Stomach (tissue), 9 donors: Measurements from ENCODE around the gene SLC35F6. TPM values are rescaled to one million over a fixed set of nuclear protein-coding genes. Genes with fewer than 3 reads are reported as not detected.
A peak's percentile ranks its signal among the peaks of the same experiment; 100 is the strongest.
"Not testable (repeated sequence)": the region's sequence is repeated elsewhere in the genome, so short reads cannot be mapped to it uniquely, and the experiment has no call there.

Source experiments
- DNase-seq, 2 donors: peaks; one replicate each; pipeline versions ENCODE4 v3.0.0 to v3.0.0-alpha.2; 2013 to 2019
- H3K27ac ChIP-seq, 5 donors: fragments of 200-600 bp in 4 of 5; sonication (generic) in 4 of 5; one replicate each; pipeline ENCODE4 v1.5.1; 2013 to 2019; ENCODE audit warnings: mild to moderate bottlenecking in 1 of 5, moderate library complexity in 1 of 5
- H3K27me3 ChIP-seq, 3 donors: fragments of 200-600 bp; sonication (generic); one replicate each; pipeline ENCODE4 v1.5.1; 2017 to 2019; ENCODE audit warnings: mixed run types in 1 of 3
- H3K36me3 ChIP-seq, 4 donors: fragments of 200-600 bp; sonication (generic); 1 replicate in 3 of 4; 2 replicates in 1 of 4; pipeline ENCODE4 v1.5.1; 2016 to 2019
- H3K4me1 ChIP-seq, 4 donors: fragments of 200-600 bp; sonication (generic); one replicate each; pipeline ENCODE4 v1.5.1; 2016 to 2019
- H3K4me3 ChIP-seq, 4 donors: fragments of 200-600 bp; sonication (generic) in 3 of 4; one replicate each; pipeline ENCODE4 v1.5.1; 2016 to 2019; ENCODE audit warnings: mild to moderate bottlenecking in 1 of 4
- H3K9me3 ChIP-seq, 4 donors: fragments of 200-600 bp; sonication (generic); one replicate each; pipeline ENCODE4 v1.5.1; 2016 to 2019
- EP300 ChIP-seq: sonication (generic); formaldehyde crosslinking; IDR thresholded peaks from one replicate; pipeline ENCODE4 v1.6.1; 2017; ENCODE audit warnings: antibody characterized with exemption
- POLR2A ChIP-seq, 4 donors: fragments of 450-650 bp; IDR thresholded peaks; one replicate each; pipeline ENCODE4 v1.6.1; 2016; ENCODE audit warnings: antibody characterized with exemption in 4 of 4, control low read depth in 2 of 4, mild to moderate bottlenecking in 1 of 4, moderate library complexity in 1 of 4
- POLR2AphosphoS5 ChIP-seq, 3 donors: sonication (generic); formaldehyde crosslinking; IDR thresholded peaks; one replicate each; pipeline ENCODE4 v1.6.1; 2016; ENCODE audit warnings: antibody characterized with exemption in 3 of 3
- WGBS, 5 donors: extraction: QIAGEN DNeasy Blood & Tissue Kit in 3 of 5; methylation state at CpG; one replicate each; pipeline versions ENCODE4 v1.1.5 to v1.1.7; 2013 to 2018; 5-methylcytosine and 5-hydroxymethylcytosine counted together
- intact Hi-C: fragments of 100-400 bp; cut with DNase I; formaldehyde crosslinking; loops from one replicate; pipeline ENCODE4 v1.15.1; 2023; ENCODE audit warnings: low total_unique reads
- polyA plus RNA-seq, 3 donors: library from polyadenylated mRNA; stranded (reverse); fragments of 200-250 nt; gene quantifications; one replicate each; pipeline ENCODE4 v1.2.3, GENCODE V29; 2013
- total RNA-seq, 5 donors: library from RNA; depleted of rRNA; stranded (reverse); fragments of >200 nt; gene quantifications; one replicate each; pipeline versions ENCODE4 v1.1.0 to v1.2.3, GENCODE V29; 2014 to 2016
- TF ChIP-seq, protein P1 (sequence below), 7 experiments: fragments of 450-650 bp in 4 of 7; fragments of 200-600 bp in 3 of 7; sonication (generic) in 3 of 7; IDR thresholded peaks; one replicate each; pipeline ENCODE4 v1.5.1; 2016 to 2019; ENCODE audit warnings: antibody characterized with exemption in 7 of 7, control low read depth in 2 of 7, mild to moderate bottlenecking in 1 of 7
- donor health status: healthy with polysubstance abuse.
- donor health status: Bipolar disorder and iron deficiency.
- donor health status: healthy.

SLC35F6 gene
- total and polyA plus RNA-seq, 8 donors, result 4.9 to 40.9 (median 12.9) TPM

DNA sequence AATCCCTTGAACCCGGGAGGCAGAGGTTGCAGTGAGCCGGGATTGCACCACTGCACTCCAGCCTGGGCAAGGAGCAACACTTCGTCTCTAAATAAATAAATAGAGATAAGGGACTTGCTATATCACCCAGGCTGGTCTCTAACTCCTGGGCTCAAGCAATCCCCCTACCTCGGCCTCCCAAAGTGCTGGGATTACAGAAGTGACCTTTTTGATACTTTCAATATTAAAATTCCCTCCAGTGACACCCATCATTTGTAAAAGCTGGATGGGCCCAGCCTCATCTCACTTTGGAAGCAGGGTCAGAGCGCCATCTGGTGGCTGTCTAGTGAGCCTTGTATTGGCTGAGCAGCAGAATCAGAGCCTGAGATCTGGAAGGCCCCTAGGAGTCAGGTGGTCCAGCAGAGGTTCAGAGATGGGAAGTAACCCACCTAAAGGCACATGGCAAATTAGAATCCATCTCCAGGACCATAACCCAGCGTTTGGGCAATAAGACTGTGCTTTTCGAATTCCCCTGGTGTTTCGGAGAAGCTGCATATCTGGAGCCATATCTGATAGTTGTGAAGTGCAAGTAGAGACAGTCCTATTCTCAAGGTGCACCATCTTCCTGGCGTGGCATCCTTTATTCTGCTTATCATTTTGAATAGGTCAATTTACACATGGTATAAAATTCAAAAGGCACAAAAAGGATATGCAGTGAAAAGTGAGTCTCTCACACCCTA is 18.3 kb upstream of the SLC35F6 start:
- no peaks in the 10 kb centered on the region for H3K9me3 ChIP-seq
- H3K4me3 ChIP-seq, result no peak overlapping the region
- DNase-seq, result peak; percentile 89 to 93
- H3K36me3 ChIP-seq, result no peaks in the 10 kb centered on the region
- no peaks in the 10 kb centered on the region for H3K27me3 ChIP-seq
- peaks cover 0 to 6% (median 2%) of the 10 kb centered on the region in 4 donors for H3K4me1 ChIP-seq
- intact Hi-C loops, result no loop called here
- WGBS, 5 donors, result 21 to 29% (median 27%) methylated on average over 9 of the region's 9 CpGs
- H3K27ac ChIP-seq, result no peak overlapping the region
- TF ChIP-seq, protein P1, sequence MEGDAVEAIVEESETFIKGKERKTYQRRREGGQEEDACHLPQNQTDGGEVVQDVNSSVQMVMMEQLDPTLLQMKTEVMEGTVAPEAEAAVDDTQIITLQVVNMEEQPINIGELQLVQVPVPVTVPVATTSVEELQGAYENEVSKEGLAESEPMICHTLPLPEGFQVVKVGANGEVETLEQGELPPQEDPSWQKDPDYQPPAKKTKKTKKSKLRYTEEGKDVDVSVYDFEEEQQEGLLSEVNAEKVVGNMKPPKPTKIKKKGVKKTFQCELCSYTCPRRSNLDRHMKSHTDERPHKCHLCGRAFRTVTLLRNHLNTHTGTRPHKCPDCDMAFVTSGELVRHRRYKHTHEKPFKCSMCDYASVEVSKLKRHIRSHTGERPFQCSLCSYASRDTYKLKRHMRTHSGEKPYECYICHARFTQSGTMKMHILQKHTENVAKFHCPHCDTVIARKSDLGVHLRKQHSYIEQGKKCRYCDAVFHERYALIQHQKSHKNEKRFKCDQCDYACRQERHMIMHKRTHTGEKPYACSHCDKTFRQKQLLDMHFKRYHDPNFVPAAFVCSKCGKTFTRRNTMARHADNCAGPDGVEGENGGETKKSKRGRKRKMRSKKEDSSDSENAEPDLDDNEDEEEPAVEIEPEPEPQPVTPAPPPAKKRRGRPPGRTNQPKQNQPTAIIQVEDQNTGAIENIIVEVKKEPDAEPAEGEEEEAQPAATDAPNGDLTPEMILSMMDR (IDR thresholded peaks at IDR 0.05), result peak in 5 of 7 experiments; percentile 84 to 91 (median 87)
- TF ChIP-seq EP300 (no peak), POLR2AphosphoS5 (IDR thresholded peaks at IDR 0.05) (no peak), POLR2A (IDR thresholded peaks at IDR 0.05) (no peak)

DNA sequence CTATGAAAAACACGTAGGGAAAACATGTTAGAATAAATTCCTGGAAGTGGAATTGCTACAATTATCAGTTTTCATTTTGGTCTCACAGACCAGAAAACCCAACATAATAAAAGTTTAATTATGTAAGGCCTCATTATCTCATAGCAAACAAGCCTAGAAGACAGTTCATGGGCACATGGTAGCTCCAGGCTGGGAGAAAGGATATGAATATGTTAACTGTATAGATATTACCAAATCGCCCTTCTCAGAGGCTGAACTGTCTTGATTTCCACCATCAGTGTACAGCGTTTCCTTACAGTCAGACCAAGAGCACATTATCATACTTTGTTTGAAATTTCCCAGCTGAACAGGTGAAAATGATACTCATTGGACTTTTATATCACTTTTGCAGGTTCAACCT is 17.1 kb upstream of the SLC35F6 start:
- H3K27ac ChIP-seq, result no peak overlapping the region
- H3K4me1 ChIP-seq, result peaks cover 0 to 6% (median 2%) of the 10 kb centered on the region in 4 donors
- H3K27me3 ChIP-seq, result no peaks in the 10 kb centered on the region
- H3K4me3 ChIP-seq, result no peak overlapping the region
- TF ChIP-seq, protein P1 (IDR thresholded peaks at IDR 0.05), result no peak
- no peak for DNase-seq
- H3K9me3 ChIP-seq, result no peaks in the 10 kb centered on the region
- intact Hi-C loops, result no loop called here
- 61 to 80% (median 71%) methylated on average over 3 of the region's 3 CpGs for WGBS, 5 donors
- H3K36me3 ChIP-seq, result no peaks in the 10 kb centered on the region

DNA sequence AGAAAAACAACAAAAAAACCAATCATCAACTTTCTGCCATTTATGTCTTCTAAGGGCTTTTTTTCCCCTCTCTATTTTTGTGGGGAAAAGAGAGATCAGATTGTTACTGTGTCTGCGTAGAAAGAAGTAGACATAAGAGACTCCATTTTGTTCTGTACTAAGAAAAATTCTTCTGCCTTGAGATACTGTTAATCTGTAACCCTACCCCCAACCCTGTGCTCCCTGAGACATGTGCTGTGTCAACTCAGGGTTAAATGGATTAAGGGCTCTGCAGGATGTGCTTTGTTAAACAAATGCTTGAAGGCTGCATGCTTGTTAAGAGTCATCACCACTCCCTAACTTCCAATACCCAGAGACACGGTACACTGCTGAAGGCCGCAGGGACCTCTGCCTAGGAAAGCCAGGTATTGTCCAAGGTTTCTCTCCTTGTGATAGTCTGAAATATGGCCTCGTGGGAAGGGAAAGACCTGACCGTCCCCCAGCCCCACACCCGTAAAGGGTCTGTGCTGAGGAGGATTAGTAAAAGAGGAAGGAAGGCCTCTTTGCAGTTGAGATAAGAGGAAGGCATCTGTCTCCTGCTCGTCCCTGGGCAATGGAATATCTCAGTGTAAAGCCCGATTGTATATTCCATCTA is 14.2 kb upstream of the SLC35F6 start:
- H3K4me1 ChIP-seq, H3K36me3 ChIP-seq, H3K27me3 ChIP-seq, intact Hi-C loops, DNase-seq, H3K9me3 ChIP-seq, H3K27ac ChIP-seq, H3K4me3 ChIP-seq: not testable (repeated sequence)
- 50 to 60% (median 51%) methylated on average over 8 of the region's 8 CpGs for WGBS, 5 donors

DNA sequence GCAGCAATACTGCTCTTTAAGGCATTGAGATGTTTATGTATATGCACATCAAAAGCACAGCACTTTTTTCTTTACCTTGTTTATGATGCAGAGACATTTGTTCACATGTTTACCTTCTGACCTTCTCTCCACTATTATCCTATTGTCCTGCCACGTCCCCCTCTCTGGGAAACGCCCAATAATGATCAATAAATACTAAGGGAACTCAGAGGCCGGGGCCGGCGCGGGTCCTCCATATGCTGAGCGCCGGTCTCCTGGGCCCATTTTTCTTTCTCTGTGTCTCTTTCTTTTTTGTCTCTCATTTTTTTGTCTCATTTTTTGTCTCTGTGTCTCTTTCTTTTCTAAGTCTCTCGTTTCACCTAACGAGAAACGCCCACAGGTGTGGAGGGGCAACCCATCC is 13.6 kb upstream of the SLC35F6 start:
- H3K27ac ChIP-seq, H3K27me3 ChIP-seq, DNase-seq, H3K9me3 ChIP-seq, H3K4me1 ChIP-seq, H3K4me3 ChIP-seq, intact Hi-C loops, H3K36me3 ChIP-seq: not testable (repeated sequence)
- 78 to 86% (median 81%) methylated on average over 11 of the region's 11 CpGs for WGBS, 5 donors

DNA sequence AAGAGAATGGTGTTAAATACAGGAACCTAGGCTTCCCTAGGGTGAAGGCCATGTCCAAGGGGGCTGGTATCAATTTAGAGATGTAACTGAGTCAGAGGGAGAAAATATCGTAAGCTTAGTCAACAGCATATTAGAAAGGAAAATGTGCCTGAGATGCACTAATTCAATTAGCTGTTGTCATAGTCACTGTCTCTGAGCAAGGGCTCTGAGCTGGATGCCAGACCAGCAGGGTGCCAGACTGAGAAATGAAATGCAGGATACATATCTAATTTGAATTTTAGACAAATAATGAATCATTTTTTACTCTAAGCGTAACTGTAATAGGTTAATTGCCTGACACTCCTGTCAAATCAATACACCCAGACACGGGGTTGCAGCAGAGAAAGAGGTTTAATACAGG is 11.4 kb upstream of the SLC35F6 start:
- Histone ChIP-seq H3K27ac (no peak overlapping the region), H3K4me1 (peaks cover 0 to 3% (median under 1%) of the 10 kb centered on the region in 4 donors), H3K36me3 (no peaks in the 10 kb centered on the region), H3K4me3 (no peak overlapping the region), H3K27me3 (no peaks in the 10 kb centered on the region), H3K9me3 (no peaks in the 10 kb centered on the region)
- intact Hi-C loops, result no loop called here
- TF ChIP-seq, protein P1 (IDR thresholded peaks at IDR 0.05), result no peak
- TF ChIP-seq EP300 (no peak), POLR2AphosphoS5 (IDR thresholded peaks at IDR 0.05) (no peak), POLR2A (IDR thresholded peaks at IDR 0.05) (no peak)
- WGBS, 5 donors, result 77 to 85% (median 79%) methylated on average over 3 of the region's 3 CpGs
- no peak for DNase-seq
